Lower leg skin (tissue), 4 donors: ENCODE results near the gene COBL. TPM values are rescaled to one million over a fixed set of nuclear protein-coding genes. Genes with fewer than 3 reads are reported as not detected.

Source experiments
- DNase-seq, 2 donors: peaks; one replicate each; pipeline ENCODE4 v3.0.0-alpha.2; 2019; ENCODE audit warnings: low spot score in 2 of 2
- H3K4me3 ChIP-seq: fragments of 200-600 bp; sonication (generic); 2 replicates; pipeline ENCODE4 v1.5.1; 2017; ENCODE audit warnings: mild to moderate bottlenecking, low read depth; ENCODE audit not compliant: poor library complexity, severe bottlenecking
- POLR2A ChIP-seq, 2 donors: fragments of 450-650 bp; IDR thresholded peaks; one replicate each; pipeline ENCODE4 v1.6.1; 2016 to 2017; ENCODE audit warnings: antibody characterized with exemption in 2 of 2, mild to moderate bottlenecking in 1 of 2, moderate library complexity in 1 of 2
- WGBS, 2 donors: methylation state at CpG; one replicate each; pipeline ENCODE4 v1.1.5; 2018; 5-methylcytosine and 5-hydroxymethylcytosine counted together
- intact Hi-C: fragments of 100-400 bp; cut with DNase I; formaldehyde crosslinking; loops from one replicate; pipeline ENCODE4 v1.15.0; 2023; ENCODE audit warnings: low total_unique reads
- total RNA-seq, 4 donors: library from RNA; depleted of rRNA; stranded (reverse); fragments of >200 nt; gene quantifications; one replicate each; pipeline ENCODE4 v1.1.0, GENCODE V29; 2016
- TF ChIP-seq, protein P1 (sequence below), 3 donors: fragments of 450-650 bp; IDR thresholded peaks; one replicate each; pipeline ENCODE4 v1.5.1; 2016; ENCODE audit warnings: antibody characterized with exemption in 3 of 3, mild to moderate bottlenecking in 3 of 3, moderate library complexity in 2 of 3

COBL gene
- total RNA-seq, 4 donors from 2014 or later: 40.2 to 94.1 (median 66.5) TPM

DNA sequence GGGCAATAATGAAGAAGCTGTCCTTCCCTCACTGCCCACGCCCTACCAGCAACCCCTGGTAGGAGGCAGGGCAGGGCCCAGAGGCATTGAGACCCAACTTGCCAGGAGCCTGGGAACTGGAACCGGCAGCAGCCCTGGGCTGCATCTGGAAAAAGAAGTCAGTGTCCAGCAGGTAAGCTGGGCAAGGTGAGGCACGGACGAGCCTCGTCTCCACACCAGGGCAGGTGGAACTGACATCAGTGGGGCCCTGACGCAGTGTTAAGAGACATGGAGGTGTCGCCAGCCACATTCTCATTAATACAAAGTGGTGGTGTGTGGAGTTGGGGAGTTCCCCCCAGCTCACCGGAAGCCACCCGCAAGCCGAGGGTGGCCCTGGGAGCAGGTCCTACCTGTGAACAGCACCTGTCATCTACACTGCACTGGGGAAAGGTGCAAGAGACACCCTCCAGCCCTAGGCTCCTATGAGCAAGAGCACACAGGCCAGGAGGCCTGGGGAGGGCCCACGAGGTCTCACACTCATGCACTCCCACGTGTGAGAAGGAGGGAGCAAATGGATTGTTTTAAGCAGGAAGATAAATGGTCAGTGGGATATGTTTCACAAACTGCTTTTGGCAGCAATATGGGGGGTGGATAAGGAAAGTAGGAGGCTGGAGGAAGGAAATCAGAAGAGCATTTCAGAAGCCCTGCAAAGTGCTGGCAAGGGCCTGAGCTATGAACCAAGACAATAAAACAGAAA is 53.6 kb downstream of the COBL start:
- intact Hi-C loops: no loop called here
- TF ChIP-seq, protein P1, sequence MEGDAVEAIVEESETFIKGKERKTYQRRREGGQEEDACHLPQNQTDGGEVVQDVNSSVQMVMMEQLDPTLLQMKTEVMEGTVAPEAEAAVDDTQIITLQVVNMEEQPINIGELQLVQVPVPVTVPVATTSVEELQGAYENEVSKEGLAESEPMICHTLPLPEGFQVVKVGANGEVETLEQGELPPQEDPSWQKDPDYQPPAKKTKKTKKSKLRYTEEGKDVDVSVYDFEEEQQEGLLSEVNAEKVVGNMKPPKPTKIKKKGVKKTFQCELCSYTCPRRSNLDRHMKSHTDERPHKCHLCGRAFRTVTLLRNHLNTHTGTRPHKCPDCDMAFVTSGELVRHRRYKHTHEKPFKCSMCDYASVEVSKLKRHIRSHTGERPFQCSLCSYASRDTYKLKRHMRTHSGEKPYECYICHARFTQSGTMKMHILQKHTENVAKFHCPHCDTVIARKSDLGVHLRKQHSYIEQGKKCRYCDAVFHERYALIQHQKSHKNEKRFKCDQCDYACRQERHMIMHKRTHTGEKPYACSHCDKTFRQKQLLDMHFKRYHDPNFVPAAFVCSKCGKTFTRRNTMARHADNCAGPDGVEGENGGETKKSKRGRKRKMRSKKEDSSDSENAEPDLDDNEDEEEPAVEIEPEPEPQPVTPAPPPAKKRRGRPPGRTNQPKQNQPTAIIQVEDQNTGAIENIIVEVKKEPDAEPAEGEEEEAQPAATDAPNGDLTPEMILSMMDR (IDR thresholded peaks at IDR 0.05): no peak
- TF ChIP-seq POLR2A (IDR thresholded peaks at IDR 0.05): no peak
- H3K4me3 ChIP-seq: no peak overlapping the region
- no peak for DNase-seq
- WGBS, 2 donors: 80 to 82% methylated on average over 12 of the region's 12 CpGs

DNA sequence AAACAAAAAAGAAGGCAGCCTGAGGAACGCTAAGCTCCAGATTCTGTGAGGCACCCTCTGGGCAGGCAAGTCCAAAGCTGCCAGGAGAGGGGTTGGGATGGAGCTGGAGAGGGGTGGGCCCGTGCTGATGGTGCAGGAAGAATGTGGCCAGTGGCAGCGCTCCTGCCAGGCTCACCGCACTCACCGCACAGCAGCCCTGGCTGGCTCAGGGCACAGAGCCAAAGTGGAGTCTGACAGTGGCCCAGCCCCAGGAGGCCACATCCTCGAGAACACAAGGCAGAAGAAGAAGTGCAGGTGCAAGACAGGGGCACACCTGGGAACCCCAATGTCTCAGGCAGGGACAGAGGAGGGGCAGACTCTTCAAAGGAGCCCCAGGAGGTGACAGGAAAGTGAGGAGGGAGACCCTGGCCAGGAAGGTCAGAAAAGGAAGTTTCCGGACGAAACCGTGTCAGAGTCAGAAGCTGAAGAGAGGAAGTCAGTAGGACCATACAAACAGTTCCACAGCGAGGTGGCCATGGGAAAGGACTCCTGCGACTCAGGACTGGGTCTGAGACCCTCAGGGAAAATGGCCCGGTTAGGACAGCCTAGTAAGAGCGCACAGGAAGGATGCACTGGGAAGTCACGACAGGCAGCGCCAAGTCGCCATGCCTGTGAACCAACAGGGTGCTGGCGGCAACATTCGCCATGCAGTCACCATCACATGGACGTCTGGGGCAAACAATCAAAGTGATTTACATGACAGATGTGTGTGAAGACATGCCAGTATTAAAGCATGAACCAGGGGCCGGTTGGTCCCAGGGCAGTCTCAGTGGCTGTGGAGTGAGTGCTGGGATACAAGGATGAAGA is 54.4 kb downstream of the COBL start:
- WGBS, 2 donors: 65 to 73% methylated on average over 20 of the region's 20 CpGs
- DNase-seq: no peak
- intact Hi-C loops: no loop called here
- TF ChIP-seq, protein P1 (IDR thresholded peaks at IDR 0.05): no peak
- TF ChIP-seq POLR2A (IDR thresholded peaks at IDR 0.05): no peak
- no peak overlapping the region for H3K4me3 ChIP-seq

DNA sequence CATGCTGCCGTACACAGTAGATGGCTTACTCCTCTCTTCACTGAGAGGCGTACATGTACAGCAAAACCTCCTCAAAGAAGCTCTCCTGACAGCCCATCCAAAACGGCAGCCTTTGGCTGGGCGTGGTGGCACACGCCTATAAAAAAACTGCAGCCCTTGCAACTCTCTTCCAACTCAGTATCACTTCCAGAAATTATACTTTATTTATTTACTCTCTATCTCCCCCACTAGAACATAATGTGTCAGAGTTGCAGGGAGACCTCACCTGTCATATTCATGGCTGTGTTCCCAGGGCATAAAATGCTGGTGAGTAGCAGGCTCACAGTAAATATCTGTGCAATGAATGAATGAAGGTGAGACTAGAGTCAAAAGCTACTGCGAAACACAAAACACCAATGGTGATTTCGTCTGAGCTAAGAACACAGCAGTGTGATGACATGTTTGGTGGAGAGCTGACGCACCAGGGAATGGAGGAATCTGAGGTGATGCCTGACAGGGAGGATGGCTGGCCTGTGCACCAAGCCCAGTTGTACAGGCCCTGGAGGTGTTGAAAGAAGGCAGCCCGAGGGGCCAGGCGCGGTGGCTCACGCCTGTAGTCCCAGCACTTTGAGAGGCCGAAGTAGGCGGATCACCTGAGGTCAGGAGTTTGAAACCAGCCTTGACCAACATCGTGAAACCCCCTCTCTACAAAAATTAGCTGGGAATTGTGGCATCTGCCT is 55.3 kb downstream of the COBL start:
- intact Hi-C loops: no loop called here
- DNase-seq: no peak
- no peak overlapping the region for H3K4me3 ChIP-seq
- TF ChIP-seq, protein P1 (IDR thresholded peaks at IDR 0.05): no peak
- TF ChIP-seq POLR2A (IDR thresholded peaks at IDR 0.05): no peak
- 68 to 75% methylated on average over 15 of the region's 15 CpGs for WGBS, 2 donors

DNA sequence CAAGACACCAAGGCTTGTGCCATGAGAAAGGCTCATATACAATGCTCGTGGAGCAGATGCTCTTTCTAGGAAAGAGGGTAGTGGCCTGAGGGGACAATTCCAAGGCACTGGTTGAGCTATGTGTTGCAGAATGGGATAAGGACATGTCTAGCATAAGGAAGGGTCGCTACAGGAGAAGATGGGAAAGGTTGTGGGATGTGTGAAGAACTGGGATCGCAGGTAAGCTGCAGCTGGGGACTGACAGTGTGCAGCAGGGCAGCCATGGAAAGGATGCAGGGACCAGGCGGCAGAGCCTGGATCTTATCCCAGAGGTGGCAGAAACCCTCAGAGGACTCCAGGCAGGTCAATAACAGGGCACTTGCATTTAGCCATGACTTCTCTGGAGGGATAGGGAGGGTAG is 56.1 kb downstream of the COBL start:
- no peak for DNase-seq
- no peak overlapping the region for H3K4me3 ChIP-seq
- intact Hi-C loops: no loop called here
- no peak for TF ChIP-seq POLR2A (IDR thresholded peaks at IDR 0.05)
- TF ChIP-seq, protein P1 (IDR thresholded peaks at IDR 0.05): no peak
- 74 to 87% methylated on average over 4 of the region's 4 CpGs for WGBS, 2 donors

DNA sequence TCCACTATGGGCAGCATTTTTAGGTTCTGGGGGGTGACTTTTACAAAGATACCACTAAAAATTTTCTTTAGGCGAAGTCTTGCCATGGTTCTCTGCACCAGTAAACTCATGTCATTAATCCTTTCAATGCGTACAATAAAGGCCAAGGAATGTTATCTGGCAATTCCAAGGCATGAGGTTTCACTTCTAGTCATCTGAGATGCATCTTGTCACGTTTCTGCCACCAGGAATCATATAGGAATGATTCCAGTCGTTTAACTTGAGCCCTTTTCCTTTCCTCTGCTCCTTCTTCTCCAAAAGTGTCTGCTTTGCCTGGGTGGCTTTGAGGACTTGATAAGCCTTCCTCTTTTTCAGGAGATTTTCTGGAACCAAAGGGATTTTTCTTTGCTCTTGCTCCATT is 56.8 kb downstream of the COBL start:
- intact Hi-C loops: no loop called here
- no peak for DNase-seq
- H3K4me3 ChIP-seq: no peak overlapping the region
- WGBS, 2 donors: 74 to 86% methylated on average over 4 of the region's 4 CpGs
- no peak for TF ChIP-seq POLR2A (IDR thresholded peaks at IDR 0.05)
- TF ChIP-seq, protein P1 (IDR thresholded peaks at IDR 0.05): no peak
